ENCODE results near the gene ERG.

ERG gene

DNA sequence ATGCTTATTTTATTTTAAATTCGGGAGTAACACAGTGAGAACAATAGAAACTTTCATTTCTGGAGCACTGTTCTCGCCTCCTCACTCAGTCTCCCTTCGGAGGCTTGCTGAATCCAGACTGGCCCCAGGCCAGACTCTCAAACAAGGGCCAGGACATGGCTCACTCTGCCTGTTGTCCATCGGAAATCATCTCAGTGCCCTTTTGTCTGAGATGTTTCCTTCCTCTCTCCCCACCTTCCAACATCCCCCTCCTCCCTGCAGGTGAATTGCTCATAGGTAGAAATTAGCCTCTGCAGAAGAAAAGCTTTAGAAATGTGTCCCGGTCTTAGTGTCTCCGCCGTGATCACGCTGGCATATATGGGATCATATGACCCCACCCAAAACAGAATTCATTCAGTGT, 55.2 kb downstream of the ERG start:
- Histone ChIP-seq H3K4me2 (no peak overlapping the region), H3K9ac (no peak overlapping the region), H3K36me3 (ENCODE audit: insufficient read depth) (no peaks in the 10 kb centered on the region), H3K4me1 (ENCODE audit: low read depth, poor library complexity, severe bottlenecking) (no peaks in the 10 kb centered on the region), H2AFZ (ENCODE audit: low read depth) (no peak overlapping the region), H3K27me3 (ENCODE audit: insufficient read depth, low read depth) (no peaks in the 10 kb centered on the region), H3K79me2 (ENCODE audit: insufficient read depth, low read depth) (no peaks in the 10 kb centered on the region), H3K27ac (no peak overlapping the region), H4K20me1 (ENCODE audit: insufficient read depth) (no peaks in the 10 kb centered on the region), H3K4me3 (IDR thresholded peaks at IDR 0.05; ENCODE audit: insufficient read depth, low read depth, low read length) (no peak overlapping the region)
- no peak for TF ChIP-seq CTCF (conservative IDR thresholded peaks at IDR 0.05; ENCODE audit: low read depth, low read length)

- H2AFZ ChIP-seq (ENCODE audit: low read depth), result no peak overlapping the region
- H3K4me3 ChIP-seq (IDR thresholded peaks at IDR 0.05; ENCODE audit: insufficient read depth, low read depth, low read length), result no peak overlapping the region
- H3K36me3 ChIP-seq (ENCODE audit: insufficient read depth), result no peaks in the 10 kb centered on the region
- H3K27ac ChIP-seq, result no peak overlapping the region
- no peaks in the 10 kb centered on the region for H4K20me1 ChIP-seq (ENCODE audit: insufficient read depth)
- no peaks in the 10 kb centered on the region for H3K4me1 ChIP-seq (ENCODE audit: low read depth, poor library complexity, severe bottlenecking)
- no peak overlapping the region for H3K4me2 ChIP-seq
- H3K27me3 ChIP-seq (ENCODE audit: insufficient read depth, low read depth), result no peaks in the 10 kb centered on the region
- TF ChIP-seq CTCF (conservative IDR thresholded peaks at IDR 0.05; ENCODE audit: low read depth, low read length), result no peak
- no peak overlapping the region for H3K9ac ChIP-seq
- no peaks in the 10 kb centered on the region for H3K79me2 ChIP-seq (ENCODE audit: insufficient read depth, low read depth)
These were observed 57.1 kb downstream of the ERG start for GRCh38 chr21:38441153-38441552.

DNA sequence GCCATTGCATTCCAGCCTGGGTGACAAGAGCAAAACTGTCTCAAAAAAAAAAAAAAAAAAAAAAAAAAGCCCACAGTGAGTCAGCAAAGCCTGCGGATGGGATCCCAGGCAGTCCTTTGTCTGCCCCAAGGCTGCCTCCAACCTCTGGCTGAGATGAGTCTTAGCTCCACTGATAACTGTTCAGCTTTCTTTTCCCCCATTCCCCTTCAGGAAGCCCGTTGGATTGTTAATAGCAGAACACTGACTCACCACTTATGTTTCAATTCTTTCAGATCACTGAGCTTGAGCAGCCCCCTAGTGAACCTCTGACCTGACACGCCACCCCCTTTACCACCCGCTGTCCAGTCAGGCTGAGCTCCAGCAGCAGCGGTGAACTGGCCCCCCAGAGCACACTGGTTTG, 57.5 kb downstream of the ERG start:
- no peaks in the 10 kb centered on the region for H3K27me3 ChIP-seq (ENCODE audit: insufficient read depth, low read depth)
- H2AFZ ChIP-seq (ENCODE audit: low read depth), result no peak overlapping the region
- H3K27ac ChIP-seq, result no peak overlapping the region
- H3K36me3 ChIP-seq (ENCODE audit: insufficient read depth), result no peaks in the 10 kb centered on the region
- H4K20me1 ChIP-seq (ENCODE audit: insufficient read depth), result no peaks in the 10 kb centered on the region
- H3K79me2 ChIP-seq (ENCODE audit: insufficient read depth, low read depth), result no peaks in the 10 kb centered on the region
- no peak overlapping the region for H3K4me2 ChIP-seq
- TF ChIP-seq CTCF (conservative IDR thresholded peaks at IDR 0.05; ENCODE audit: low read depth, low read length), result no peak
- H3K4me3 ChIP-seq (IDR thresholded peaks at IDR 0.05; ENCODE audit: insufficient read depth, low read depth, low read length), result no peak overlapping the region
- H3K4me1 ChIP-seq (ENCODE audit: low read depth, poor library complexity, severe bottlenecking), result no peaks in the 10 kb centered on the region
- no peak overlapping the region for H3K9ac ChIP-seq

DNA sequence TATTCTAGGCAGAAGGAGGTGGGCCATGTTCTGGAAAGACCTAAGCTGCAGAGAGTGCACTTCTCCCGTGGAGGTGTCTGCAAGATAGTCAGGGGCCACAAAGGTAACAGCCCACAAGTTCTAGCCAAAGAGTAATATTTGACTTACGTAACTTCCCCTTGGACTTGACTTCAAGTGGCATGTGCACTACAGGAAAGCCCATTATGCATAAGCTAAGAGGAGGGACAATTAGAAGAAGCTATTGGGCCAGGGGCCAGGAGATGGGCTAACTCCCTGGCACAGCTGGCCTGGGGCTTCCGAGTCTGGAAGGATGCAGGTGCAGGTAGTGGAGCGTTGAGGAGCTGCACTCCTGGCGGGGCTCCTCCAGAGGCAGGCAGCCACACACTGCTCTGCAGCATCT, 58.3 kb downstream of the ERG start:
- no peaks in the 10 kb centered on the region for H3K4me1 ChIP-seq (ENCODE audit: low read depth, poor library complexity, severe bottlenecking)
- no peak overlapping the region for H3K4me2 ChIP-seq
- no peak overlapping the region for H3K9ac ChIP-seq
- no peaks in the 10 kb centered on the region for H3K27me3 ChIP-seq (ENCODE audit: insufficient read depth, low read depth)
- H3K36me3 ChIP-seq (ENCODE audit: insufficient read depth), result no peaks in the 10 kb centered on the region
- H2AFZ ChIP-seq (ENCODE audit: low read depth), result no peak overlapping the region
- no peaks in the 10 kb centered on the region for H4K20me1 ChIP-seq (ENCODE audit: insufficient read depth)
- TF ChIP-seq CTCF (conservative IDR thresholded peaks at IDR 0.05; ENCODE audit: low read depth, low read length), result no peak
- H3K79me2 ChIP-seq (ENCODE audit: insufficient read depth, low read depth), result no peaks in the 10 kb centered on the region
- no peak overlapping the region for H3K27ac ChIP-seq
- H3K4me3 ChIP-seq (IDR thresholded peaks at IDR 0.05; ENCODE audit: insufficient read depth, low read depth, low read length), result no peak overlapping the region

DNA sequence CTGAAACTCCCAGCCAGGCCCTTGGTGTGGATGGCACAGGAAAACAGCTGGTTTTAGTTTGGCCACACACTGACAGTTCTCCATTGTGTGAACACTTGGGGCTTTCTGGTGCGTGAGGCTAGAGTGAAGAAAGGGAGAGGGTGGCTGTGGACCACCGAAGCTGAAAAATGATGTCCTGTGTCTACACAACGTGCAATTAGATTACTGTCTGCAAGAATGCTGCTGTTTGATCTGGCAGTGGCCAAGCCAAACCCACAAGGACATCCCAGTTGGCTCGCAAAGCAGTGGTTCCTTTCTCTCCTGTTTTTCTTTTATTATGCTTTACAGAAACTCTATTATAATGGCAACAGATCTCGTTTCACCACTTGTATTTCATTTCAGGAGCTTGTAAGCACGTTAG, 58.9 kb downstream of the ERG start:
- no peak overlapping the region for H3K4me3 ChIP-seq (IDR thresholded peaks at IDR 0.05; ENCODE audit: insufficient read depth, low read depth, low read length)
- no peak overlapping the region for H3K27ac ChIP-seq
- H3K27me3 ChIP-seq (ENCODE audit: insufficient read depth, low read depth), result no peaks in the 10 kb centered on the region
- TF ChIP-seq CTCF (conservative IDR thresholded peaks at IDR 0.05; ENCODE audit: low read depth, low read length), result no peak
- H3K79me2 ChIP-seq (ENCODE audit: insufficient read depth, low read depth), result no peaks in the 10 kb centered on the region
- H3K4me1 ChIP-seq (ENCODE audit: low read depth, poor library complexity, severe bottlenecking), result no peaks in the 10 kb centered on the region
- no peaks in the 10 kb centered on the region for H4K20me1 ChIP-seq (ENCODE audit: insufficient read depth)
- H2AFZ ChIP-seq (ENCODE audit: low read depth), result no peak overlapping the region
- H3K9ac ChIP-seq, result no peak overlapping the region
- H3K36me3 ChIP-seq (ENCODE audit: insufficient read depth), result no peaks in the 10 kb centered on the region
- H3K4me2 ChIP-seq, result no peak overlapping the region

Data from KMS-11 (cell line).